Cardiac muscle cell (in vitro differentiated cells and primary cell): ENCODE data around the gene PDZD2. TPM values are rescaled to one million over a fixed set of nuclear protein-coding genes. Genes with fewer than 3 reads are reported as not detected.

Experiments used
- DNase-seq, 2 donors: peaks; one replicate each; pipeline versions ENCODE4 v3.0.0 to v3.0.0-alpha.2; 2010 to 2017; ENCODE audit warnings: low read depth in 1 of 2, low spot score in 1 of 2
- H3K27ac ChIP-seq: fragments of 200-600 bp; sonication (generic); 2 replicates; pipeline ENCODE4 v1.5.1; 2016
- H3K27me3 ChIP-seq: fragments of 200-600 bp; sonication (generic); 2 replicates; pipeline ENCODE4 v1.6.0; 2016; ENCODE audit warnings: control low read depth
- H3K36me3 ChIP-seq: fragments of 200-600 bp; sonication (generic); 2 replicates; pipeline ENCODE4 v1.5.1; 2016; ENCODE audit warnings: control low read depth
- H3K4me1 ChIP-seq: fragments of 200-600 bp; sonication (generic); 2 replicates; pipeline ENCODE4 v1.8.1; 2017; ENCODE audit warnings: low read depth, mild to moderate bottlenecking, mixed run types
- H3K4me3 ChIP-seq: fragments of 200-600 bp; sonication (generic); 2 replicates; pipeline ENCODE4 v1.5.1; 2016; ENCODE audit warnings: mild to moderate bottlenecking
- H3K9me3 ChIP-seq: fragments of 200-600 bp; sonication (generic); 2 replicates; pipeline ENCODE4 v1.5.1; 2017; ENCODE audit warnings: low read depth, mild to moderate bottlenecking, control low read depth
- polyA plus RNA-seq: library from polyadenylated mRNA; unstranded; fragments of >200 nt; fragmentation: Nextera tagmentation; extraction: Ambion mirVana; gene quantifications from 2 replicates; pipeline ENCODE4 v1.2.1, GENCODE V29; 2016
- total RNA-seq: library from RNA; depleted of rRNA; stranded (reverse); fragments of >200 nt; gene quantifications from 2 replicates; pipeline ENCODE4 v1.2.3, GENCODE V29; 2016
- TF ChIP-seq, protein P1 (sequence below): IDR thresholded peaks from 2 replicates; pipeline ENCODE4 v1.5.1; 2012; ENCODE audit warnings: low read depth, mild to moderate bottlenecking, low read length

The PDZD2 gene
- total and polyA plus RNA-seq, 2 experiments from 2014 or later, result 3.0 to 3.5 TPM

GRCh38 chr5:32130865-32131264 is 491.9 kb downstream of the PDZD2 start:
- TF ChIP-seq, protein P1, sequence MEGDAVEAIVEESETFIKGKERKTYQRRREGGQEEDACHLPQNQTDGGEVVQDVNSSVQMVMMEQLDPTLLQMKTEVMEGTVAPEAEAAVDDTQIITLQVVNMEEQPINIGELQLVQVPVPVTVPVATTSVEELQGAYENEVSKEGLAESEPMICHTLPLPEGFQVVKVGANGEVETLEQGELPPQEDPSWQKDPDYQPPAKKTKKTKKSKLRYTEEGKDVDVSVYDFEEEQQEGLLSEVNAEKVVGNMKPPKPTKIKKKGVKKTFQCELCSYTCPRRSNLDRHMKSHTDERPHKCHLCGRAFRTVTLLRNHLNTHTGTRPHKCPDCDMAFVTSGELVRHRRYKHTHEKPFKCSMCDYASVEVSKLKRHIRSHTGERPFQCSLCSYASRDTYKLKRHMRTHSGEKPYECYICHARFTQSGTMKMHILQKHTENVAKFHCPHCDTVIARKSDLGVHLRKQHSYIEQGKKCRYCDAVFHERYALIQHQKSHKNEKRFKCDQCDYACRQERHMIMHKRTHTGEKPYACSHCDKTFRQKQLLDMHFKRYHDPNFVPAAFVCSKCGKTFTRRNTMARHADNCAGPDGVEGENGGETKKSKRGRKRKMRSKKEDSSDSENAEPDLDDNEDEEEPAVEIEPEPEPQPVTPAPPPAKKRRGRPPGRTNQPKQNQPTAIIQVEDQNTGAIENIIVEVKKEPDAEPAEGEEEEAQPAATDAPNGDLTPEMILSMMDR, result no peak
- Histone ChIP-seq H3K9me3 (no peaks in the 10 kb centered on the region), H3K27me3 (no peaks in the 10 kb centered on the region), H3K4me1 (no peaks in the 10 kb centered on the region), H3K36me3 (peaks cover 27% of the 10 kb centered on the region), H3K27ac (no peak overlapping the region), H3K4me3 (no peak overlapping the region)
- DNase-seq, result no peak

- Histone ChIP-seq H3K36me3 (peaks cover 24% of the 10 kb centered on the region), H3K4me3 (no peak overlapping the region), H3K9me3 (no peaks in the 10 kb centered on the region), H3K27ac (no peak overlapping the region), H3K27me3 (no peaks in the 10 kb centered on the region), H3K4me1 (no peaks in the 10 kb centered on the region)
- DNase-seq, result no peak
- TF ChIP-seq, protein P1, result no peak
Observed at GRCh38 chr5:32131604-32132003, 492.7 kb downstream of the PDZD2 start.

- Histone ChIP-seq H3K4me3 (no peak overlapping the region), H3K9me3 (no peaks in the 10 kb centered on the region), H3K27me3 (no peaks in the 10 kb centered on the region), H3K27ac (peak overlapping the region; percentile 4), H3K4me1 (no peaks in the 10 kb centered on the region), H3K36me3 (peaks cover 26% of the 10 kb centered on the region)
- DNase-seq, result no peak
- TF ChIP-seq, protein P1, result no peak
Observed at GRCh38 chr5:32132757-32133156, 493.8 kb downstream of the PDZD2 start.

DNA sequence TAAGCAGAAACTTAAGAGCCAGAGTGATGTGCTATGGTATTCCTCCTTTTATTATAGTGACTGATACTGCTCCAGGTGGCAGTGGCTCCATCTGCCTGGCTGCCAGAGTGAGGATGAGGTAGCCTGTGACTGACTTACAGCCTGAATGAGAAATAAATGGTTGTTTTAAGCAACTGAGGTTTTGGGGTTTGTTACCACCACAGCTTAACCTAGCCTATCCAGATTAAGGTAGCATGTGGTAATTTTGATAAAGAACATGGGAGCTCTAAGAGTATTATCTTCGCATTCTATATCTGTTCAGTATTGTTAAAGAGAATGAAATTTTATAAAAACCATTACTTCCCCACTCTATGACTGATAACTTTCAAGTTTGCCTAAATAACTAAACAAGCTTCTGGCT is 496.2 kb downstream of the PDZD2 start:
- peaks cover 21% of the 10 kb centered on the region for H3K36me3 ChIP-seq

GRCh38 chr5:32136342-32136741 is 497.4 kb downstream of the PDZD2 start:
- H3K36me3 ChIP-seq, result peaks cover 18% of the 10 kb centered on the region
- no peak overlapping the region for H3K4me3 ChIP-seq
- H3K4me1 ChIP-seq, result no peaks in the 10 kb centered on the region
- TF ChIP-seq, protein P1, result no peak
- no peaks in the 10 kb centered on the region for H3K9me3 ChIP-seq
- no peaks in the 10 kb centered on the region for H3K27me3 ChIP-seq
- no peak for DNase-seq
- H3K27ac ChIP-seq, result no peak overlapping the region

More for the DNA sequence above, 496.2 kb downstream of the PDZD2 start:
- Histone ChIP-seq H3K9me3 (no peaks in the 10 kb centered on the region), H3K4me3 (no peak overlapping the region), H3K27me3 (no peaks in the 10 kb centered on the region), H3K4me1 (no peaks in the 10 kb centered on the region), H3K27ac (no peak overlapping the region)
- no peak for DNase-seq
- TF ChIP-seq, protein P1, result no peak
